GM12872 (cell line): ENCODE data around the gene FAM117B.

Source experiments
- TF ChIP-seq, protein P1 (sequence below): IDR thresholded peaks from 3 replicates; pipeline ENCODE4 v1.5.1; 2011; ENCODE audit warnings: low read depth, mild to moderate bottlenecking, low read length, moderate library complexity; ENCODE audit not compliant: insufficient read depth

Gene FAM117B

DNA sequence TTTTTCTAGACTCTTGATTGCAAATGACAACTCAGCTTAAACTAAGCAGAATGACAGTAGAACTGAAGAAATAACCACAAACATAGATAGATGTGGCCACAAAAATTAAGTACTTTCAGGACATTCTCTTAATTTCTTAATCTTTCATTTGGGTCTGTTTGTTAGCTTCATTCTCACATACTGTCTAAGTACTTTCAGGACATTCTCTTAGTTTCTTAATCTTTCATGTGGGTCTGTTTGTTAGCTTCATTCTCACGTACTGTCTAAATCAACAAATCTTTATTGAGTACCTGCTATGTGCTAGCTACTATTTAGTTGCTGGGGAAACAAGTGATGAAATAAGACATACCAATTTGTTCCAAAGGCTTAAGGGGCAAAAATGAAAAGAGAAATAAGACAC, 35.1 kb downstream of the FAM117B start:
- TF ChIP-seq, protein P1, sequence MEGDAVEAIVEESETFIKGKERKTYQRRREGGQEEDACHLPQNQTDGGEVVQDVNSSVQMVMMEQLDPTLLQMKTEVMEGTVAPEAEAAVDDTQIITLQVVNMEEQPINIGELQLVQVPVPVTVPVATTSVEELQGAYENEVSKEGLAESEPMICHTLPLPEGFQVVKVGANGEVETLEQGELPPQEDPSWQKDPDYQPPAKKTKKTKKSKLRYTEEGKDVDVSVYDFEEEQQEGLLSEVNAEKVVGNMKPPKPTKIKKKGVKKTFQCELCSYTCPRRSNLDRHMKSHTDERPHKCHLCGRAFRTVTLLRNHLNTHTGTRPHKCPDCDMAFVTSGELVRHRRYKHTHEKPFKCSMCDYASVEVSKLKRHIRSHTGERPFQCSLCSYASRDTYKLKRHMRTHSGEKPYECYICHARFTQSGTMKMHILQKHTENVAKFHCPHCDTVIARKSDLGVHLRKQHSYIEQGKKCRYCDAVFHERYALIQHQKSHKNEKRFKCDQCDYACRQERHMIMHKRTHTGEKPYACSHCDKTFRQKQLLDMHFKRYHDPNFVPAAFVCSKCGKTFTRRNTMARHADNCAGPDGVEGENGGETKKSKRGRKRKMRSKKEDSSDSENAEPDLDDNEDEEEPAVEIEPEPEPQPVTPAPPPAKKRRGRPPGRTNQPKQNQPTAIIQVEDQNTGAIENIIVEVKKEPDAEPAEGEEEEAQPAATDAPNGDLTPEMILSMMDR = no peak

- TF ChIP-seq, protein P1 = no peak
These were observed 36.7 kb downstream of the FAM117B start for GRCh38 chr2:202671317-202672035.

DNA sequence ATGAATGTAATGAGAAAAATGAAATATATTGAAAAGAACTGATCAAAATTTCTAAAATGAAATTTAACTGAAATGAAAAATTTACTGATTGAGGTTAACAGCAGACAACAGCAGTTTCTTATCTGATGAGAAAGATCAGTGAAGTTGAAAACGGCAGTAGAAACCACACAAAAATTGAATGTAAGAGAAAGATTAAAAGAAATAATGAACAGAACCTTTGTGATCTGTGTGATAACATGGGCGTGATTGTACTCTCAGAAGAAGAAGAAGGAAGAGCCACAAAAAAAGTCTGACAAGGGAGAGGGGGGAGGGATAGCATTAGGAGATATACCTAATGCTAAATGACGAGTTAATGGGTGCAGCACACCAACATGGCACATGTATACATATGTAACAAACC, 45.2 kb downstream of the FAM117B start:
- TF ChIP-seq, protein P1 = no peak

DNA sequence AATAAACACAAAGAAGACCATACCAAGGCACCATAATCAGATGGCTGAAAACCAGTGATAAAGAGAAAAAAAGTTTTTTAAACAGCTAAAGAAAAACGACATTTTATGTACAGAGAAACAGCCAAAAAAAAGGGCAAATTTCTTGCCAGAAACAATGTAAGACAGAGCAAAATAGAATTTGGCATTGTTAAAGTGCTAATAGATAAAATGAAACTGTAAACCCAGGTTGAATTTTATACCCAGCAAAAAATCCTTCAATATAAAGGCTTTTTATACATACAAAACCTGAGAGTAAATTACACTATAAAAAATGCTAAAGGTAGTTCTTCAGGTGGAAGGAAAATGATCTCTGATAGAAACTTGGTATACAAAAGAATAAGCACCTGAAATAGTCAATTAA, 45.7 kb downstream of the FAM117B start:
- TF ChIP-seq, protein P1 = no peak

DNA sequence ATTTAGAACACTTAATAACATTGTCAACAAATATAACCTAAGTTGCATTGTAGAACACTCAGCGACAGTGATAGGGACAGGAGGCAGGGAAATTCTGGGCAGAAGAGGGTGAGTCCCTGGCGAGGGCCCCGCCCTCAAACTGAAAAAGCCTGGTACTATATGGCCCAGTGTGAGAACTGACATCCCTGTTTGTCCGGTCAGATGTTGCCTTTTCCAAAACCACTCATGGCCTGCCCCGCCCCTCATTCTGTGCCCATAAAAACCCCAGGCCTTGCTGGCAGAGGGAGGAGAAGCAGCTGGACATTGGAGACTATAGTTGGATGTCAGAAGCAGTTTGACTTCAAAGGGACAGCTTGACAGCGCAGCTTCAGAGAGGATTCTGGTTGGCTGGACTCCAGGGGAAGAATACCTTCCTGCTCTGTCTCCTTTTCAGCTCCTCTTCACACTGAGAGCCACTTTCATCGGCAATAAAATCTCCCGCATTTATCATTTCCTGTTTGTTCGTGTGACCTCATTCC, 47.0 kb downstream of the FAM117B start:
- TF ChIP-seq, protein P1 = no peak

GRCh38 chr2:202682274-202682673, 47.5 kb downstream of the FAM117B start:
- TF ChIP-seq, protein P1 = no peak

DNA sequence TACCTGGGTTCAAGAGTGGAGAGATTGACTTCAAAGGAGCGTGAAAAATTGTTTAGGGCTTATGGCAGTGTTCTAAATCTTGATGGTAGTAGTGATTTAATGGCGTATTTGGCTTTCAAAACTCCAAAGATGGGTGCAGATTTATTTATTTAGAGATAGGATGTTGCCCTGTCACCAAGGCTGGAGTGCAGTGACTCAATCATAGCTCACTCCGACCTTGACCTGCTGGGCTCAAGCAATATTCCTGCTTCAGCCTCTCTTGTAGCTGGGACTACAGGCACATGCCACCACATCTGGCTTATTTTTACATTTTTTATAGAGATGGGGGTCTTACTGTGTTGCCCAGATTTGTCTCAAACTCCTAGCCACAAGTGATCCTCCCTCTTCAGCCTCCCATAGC, 52.5 kb downstream of the FAM117B start:
- TF ChIP-seq, protein P1 = no peak
